ENCODE measurements around the gene OR11H1. TPM values are rescaled to one million over a fixed set of nuclear protein-coding genes. Genes with fewer than 3 reads are reported as not detected.

OR11H1 gene, protein sequence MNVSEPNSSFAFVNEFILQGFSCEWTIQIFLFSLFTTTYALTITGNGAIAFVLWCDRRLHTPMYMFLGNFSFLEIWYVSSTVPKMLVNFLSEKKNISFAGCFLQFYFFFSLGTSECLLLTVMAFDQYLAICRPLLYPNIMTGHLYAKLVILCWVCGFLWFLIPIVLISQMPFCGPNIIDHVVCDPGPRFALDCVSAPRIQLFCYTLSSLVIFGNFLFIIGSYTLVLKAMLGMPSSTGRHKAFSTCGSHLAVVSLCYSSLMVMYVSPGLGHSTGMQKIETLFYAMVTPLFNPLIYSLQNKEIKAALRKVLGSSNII
- total RNA-seq = not detected in 2 replicates

DNA sequence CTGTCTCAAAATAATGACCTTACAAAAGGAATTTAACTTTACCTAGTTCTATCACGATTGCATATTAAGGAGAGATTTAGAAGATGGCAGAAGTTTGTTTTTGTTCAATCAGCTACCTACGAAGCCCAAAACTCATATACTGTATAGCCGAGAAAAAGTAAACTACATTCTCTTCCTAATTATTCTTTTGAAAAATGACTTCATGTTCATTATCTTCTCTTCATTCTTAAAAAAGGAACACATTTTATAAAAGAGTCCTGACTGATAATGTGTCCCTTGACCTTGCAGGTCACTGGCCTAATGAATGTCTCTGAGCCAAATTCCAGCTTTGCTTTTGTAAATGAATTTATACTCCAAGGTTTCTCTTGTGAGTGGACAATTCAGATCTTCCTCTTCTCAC lies at the start of gene OR11H1:
OR11H1 (plus strand) TSS at position 301 of the 400 bp plus-strand sequence; CDS start at position 301, 0 bp downstream.

Other genes with a start within 250 kb of the OR11H1 start
- not detected in 2 replicates for gene POTEH, start 161.8 kb downstream of the OR11H1 start, total RNA-seq